Measurements from ENCODE around the gene BOK. TPM values are rescaled to one million over a fixed set of nuclear protein-coding genes. Genes with fewer than 3 reads are reported as not detected.

The BOK gene
- total and polyA plus RNA-seq, 2 of the 13 experiments (the other 11 are each of a cell fraction or from before 2014, with no cell fraction given), result 35.5 to 39.2 TPM

DNA sequence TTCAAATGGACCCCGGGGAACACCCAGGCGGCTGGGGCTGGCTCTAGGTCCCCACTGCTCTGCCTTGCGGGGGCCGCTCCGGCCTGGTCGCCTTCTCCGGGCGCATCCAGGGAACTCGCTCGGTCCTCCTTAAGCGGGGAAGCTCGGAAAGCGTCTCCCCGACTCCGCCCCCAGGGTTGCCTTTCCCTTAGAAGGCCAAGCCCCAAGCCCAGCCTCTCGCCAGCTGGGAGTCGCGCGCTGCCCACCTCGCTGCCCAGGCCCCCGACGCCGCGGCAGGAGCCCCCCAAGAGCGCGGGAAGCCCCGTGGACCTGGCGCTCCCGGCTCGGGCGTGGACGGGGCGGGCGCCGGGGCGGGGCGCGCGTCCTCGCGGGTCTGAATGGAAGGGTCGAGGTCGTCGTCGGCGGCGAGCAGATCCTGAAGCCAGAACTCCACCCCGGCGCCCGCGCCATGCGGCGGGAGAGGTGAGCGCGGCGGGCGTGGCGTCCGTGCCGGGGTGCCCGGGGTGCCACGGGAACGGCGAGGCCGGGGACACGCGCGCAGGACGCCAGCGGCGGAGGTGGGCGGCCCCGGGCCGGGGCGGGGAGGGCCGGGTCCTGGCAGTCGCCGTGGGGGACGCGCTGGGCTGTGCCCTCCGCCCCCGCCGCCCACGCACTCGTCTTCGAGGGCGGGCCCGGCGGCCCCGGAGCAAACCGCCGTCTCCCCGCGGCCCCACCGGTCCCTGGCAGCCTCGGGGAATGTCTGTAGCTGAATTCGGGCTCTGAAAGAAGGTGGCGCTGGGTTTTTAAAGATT is at the start of gene BOK (continued):
- TF ChIP-seq, protein P1, sequence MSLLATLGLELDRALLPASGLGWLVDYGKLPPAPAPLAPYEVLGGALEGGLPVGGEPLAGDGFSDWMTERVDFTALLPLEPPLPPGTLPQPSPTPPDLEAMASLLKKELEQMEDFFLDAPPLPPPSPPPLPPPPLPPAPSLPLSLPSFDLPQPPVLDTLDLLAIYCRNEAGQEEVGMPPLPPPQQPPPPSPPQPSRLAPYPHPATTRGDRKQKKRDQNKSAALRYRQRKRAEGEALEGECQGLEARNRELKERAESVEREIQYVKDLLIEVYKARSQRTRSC (CRISPR knock-in tag; IDR thresholded peaks at IDR 0.05; ENCODE audit: low read depth), result no peak
- TF ChIP-seq ATF7 (IDR thresholded peaks at IDR 0.05) (no peak), ATF7 (CRISPR knock-in tag; IDR thresholded peaks at IDR 0.05) (no peak), YY1 (IDR thresholded peaks at IDR 0.05; ENCODE audit: insufficient read depth, insufficient replicate concordance, low read depth, low read length) (no peak), ZNF124 (CRISPR knock-in tag; IDR thresholded peaks at IDR 0.05) (no peak), ZNF589 (CRISPR knock-in tag; conservative IDR thresholded peaks at IDR 0.05) (no peak), ZNF207 (IDR thresholded peaks at IDR 0.05; ENCODE audit: borderline replicate concordance) (no peak), MATR3 (CRISPR knock-in tag; IDR thresholded peaks at IDR 0.05) (no peak), ASH2L (IDR thresholded peaks at IDR 0.05; ENCODE audit: insufficient read length, low read depth, low read length) (peak; percentile 53), ZNF205 (CRISPR knock-in tag; IDR thresholded peaks at IDR 0.05) (peak; percentile 26; the same call in 1 of the 2 replicates), DPF2 (CRISPR knock-in tag; IDR thresholded peaks at IDR 0.05; ENCODE audit: borderline replicate concordance, low read depth) (no peak), ZNF670 (CRISPR knock-in tag; IDR thresholded peaks at IDR 0.05; ENCODE audit: borderline replicate concordance) (no peak), ZNF232 (CRISPR knock-in tag; IDR thresholded peaks at IDR 0.05; ENCODE audit: borderline replicate concordance) (no peak), SOX5 (CRISPR knock-in tag; IDR thresholded peaks at IDR 0.05; ENCODE audit: borderline replicate concordance) (0 out of 2 replicates have a peak, but pooled peaks have one; percentile 11), HNRNPK (IDR thresholded peaks at IDR 0.05; ENCODE audit: low read depth, low read length, poor library complexity, severe bottlenecking) (peak; percentile 48), ESRRA (CRISPR knock-in tag; IDR thresholded peaks at IDR 0.05; ENCODE audit: low read depth) (no peak), NFYB (CRISPR knock-in tag; IDR thresholded peaks at IDR 0.05) (0 out of 2 replicates have a peak, but pooled peaks have one; percentile 14), TARDBP (CRISPR knock-in tag; IDR thresholded peaks at IDR 0.05) (0 out of 2 replicates have a peak, but pooled peaks have one; percentile 50), ARNTL (CRISPR knock-in tag; IDR thresholded peaks at IDR 0.05) (no peak)
- TF ChIP-seq, protein P2, sequence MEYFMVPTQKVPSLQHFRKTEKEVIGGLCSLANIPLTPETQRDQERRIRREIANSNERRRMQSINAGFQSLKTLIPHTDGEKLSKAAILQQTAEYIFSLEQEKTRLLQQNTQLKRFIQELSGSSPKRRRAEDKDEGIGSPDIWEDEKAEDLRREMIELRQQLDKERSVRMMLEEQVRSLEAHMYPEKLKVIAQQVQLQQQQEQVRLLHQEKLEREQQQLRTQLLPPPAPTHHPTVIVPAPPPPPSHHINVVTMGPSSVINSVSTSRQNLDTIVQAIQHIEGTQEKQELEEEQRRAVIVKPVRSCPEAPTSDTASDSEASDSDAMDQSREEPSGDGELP (IDR thresholded peaks at IDR 0.05; ENCODE audit: borderline replicate concordance, low read depth), result peak; percentile 88; the same call in 1 of the 2 replicates
- TF ChIP-seq, protein P3, sequence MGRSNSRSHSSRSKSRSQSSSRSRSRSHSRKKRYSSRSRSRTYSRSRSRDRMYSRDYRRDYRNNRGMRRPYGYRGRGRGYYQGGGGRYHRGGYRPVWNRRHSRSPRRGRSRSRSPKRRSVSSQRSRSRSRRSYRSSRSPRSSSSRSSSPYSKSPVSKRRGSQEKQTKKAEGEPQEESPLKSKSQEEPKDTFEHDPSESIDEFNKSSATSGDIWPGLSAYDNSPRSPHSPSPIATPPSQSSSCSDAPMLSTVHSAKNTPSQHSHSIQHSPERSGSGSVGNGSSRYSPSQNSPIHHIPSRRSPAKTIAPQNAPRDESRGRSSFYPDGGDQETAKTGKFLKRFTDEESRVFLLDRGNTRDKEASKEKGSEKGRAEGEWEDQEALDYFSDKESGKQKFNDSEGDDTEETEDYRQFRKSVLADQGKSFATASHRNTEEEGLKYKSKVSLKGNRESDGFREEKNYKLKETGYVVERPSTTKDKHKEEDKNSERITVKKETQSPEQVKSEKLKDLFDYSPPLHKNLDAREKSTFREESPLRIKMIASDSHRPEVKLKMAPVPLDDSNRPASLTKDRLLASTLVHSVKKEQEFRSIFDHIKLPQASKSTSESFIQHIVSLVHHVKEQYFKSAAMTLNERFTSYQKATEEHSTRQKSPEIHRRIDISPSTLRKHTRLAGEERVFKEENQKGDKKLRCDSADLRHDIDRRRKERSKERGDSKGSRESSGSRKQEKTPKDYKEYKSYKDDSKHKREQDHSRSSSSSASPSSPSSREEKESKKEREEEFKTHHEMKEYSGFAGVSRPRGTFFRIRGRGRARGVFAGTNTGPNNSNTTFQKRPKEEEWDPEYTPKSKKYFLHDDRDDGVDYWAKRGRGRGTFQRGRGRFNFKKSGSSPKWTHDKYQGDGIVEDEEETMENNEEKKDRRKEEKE (IDR thresholded peaks at IDR 0.05), result no peak
- TF ChIP-seq, protein P4, sequence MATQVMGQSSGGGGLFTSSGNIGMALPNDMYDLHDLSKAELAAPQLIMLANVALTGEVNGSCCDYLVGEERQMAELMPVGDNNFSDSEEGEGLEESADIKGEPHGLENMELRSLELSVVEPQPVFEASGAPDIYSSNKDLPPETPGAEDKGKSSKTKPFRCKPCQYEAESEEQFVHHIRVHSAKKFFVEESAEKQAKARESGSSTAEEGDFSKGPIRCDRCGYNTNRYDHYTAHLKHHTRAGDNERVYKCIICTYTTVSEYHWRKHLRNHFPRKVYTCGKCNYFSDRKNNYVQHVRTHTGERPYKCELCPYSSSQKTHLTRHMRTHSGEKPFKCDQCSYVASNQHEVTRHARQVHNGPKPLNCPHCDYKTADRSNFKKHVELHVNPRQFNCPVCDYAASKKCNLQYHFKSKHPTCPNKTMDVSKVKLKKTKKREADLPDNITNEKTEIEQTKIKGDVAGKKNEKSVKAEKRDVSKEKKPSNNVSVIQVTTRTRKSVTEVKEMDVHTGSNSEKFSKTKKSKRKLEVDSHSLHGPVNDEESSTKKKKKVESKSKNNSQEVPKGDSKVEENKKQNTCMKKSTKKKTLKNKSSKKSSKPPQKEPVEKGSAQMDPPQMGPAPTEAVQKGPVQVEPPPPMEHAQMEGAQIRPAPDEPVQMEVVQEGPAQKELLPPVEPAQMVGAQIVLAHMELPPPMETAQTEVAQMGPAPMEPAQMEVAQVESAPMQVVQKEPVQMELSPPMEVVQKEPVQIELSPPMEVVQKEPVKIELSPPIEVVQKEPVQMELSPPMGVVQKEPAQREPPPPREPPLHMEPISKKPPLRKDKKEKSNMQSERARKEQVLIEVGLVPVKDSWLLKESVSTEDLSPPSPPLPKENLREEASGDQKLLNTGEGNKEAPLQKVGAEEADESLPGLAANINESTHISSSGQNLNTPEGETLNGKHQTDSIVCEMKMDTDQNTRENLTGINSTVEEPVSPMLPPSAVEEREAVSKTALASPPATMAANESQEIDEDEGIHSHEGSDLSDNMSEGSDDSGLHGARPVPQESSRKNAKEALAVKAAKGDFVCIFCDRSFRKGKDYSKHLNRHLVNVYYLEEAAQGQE (IDR thresholded peaks at IDR 0.05; ENCODE audit: borderline replicate concordance in 1 of 2, low read depth in 1 of 2, low read length in 2 of 2), result no peak
